MM.1S (cell line): ENCODE data around the gene EIF4EBP3.

ENCODE experiments used
- DNase-seq: peaks from one replicate; pipeline ENCODE4 v3.0.0-alpha.2; 2015
- H2AFZ ChIP-seq: fragments of 300-600 bp; sonication (generic); 2 replicates; pipeline ENCODE4 v1.6.0; 2016; ENCODE audit warnings: antibody characterized with exemption, low read length
- H3F3A ChIP-seq: fragments of 300-600 bp; sonication (generic); 2 replicates; pipeline ENCODE4 v1.6.1; 2016; ENCODE audit warnings: mild to moderate bottlenecking, antibody characterized with exemption, low read length, moderate library complexity, mixed read lengths; ENCODE audit not compliant: insufficient read depth
- H3K27ac ChIP-seq: fragments of 300-600 bp; sonication (generic); 2 replicates; pipeline ENCODE4 v1.5.1; 2016; ENCODE audit warnings: mild to moderate bottlenecking, low read length
- H3K27me3 ChIP-seq: fragments of 300-600 bp; sonication (generic); replicated peaks from 2 replicates; pipeline ENCODE4 v1.6.0; 2016; ENCODE audit warnings: low read length; ENCODE audit not compliant: insufficient read depth
- H3K36me3 ChIP-seq: fragments of 300-600 bp; sonication (generic); replicated peaks from 2 replicates; pipeline ENCODE4 v1.6.1; 2016; ENCODE audit warnings: mild to moderate bottlenecking, low read length, mixed read lengths; ENCODE audit not compliant: insufficient read depth
- H3K4me1 ChIP-seq: fragments of 300-600 bp; sonication (generic); 2 replicates; pipeline ENCODE4 v1.6.1; 2016; ENCODE audit warnings: low read length, mixed read lengths
- H3K4me2 ChIP-seq: fragments of 300-600 bp; sonication (generic); 2 replicates; pipeline ENCODE4 v1.6.0; 2016; ENCODE audit warnings: low read depth, low read length
- H3K4me3 ChIP-seq: fragments of 300-600 bp; sonication (generic); 2 replicates; pipeline ENCODE4 v1.5.1; 2016; ENCODE audit warnings: low read length, mixed read lengths
- H3K79me2 ChIP-seq: fragments of 300-600 bp; sonication (generic); 2 replicates; pipeline ENCODE4 v1.6.1; 2016; ENCODE audit warnings: mixed run types, low read length, mixed read lengths
- H3K9ac ChIP-seq: fragments of 300-600 bp; sonication (generic); 2 replicates; pipeline ENCODE4 v1.6.1; 2016; ENCODE audit warnings: low read length, mixed read lengths
- H3K9me2 ChIP-seq: fragments of 300-600 bp; sonication (generic); replicated peaks from 2 replicates; pipeline ENCODE4 v1.6.1; 2016; ENCODE audit warnings: mild to moderate bottlenecking, low read length, mixed read lengths; ENCODE audit not compliant: insufficient read depth
- H3K9me3 ChIP-seq: fragments of 300-600 bp; sonication (generic); replicated peaks from 2 replicates; pipeline ENCODE4 v1.6.1; 2016; ENCODE audit warnings: mild to moderate bottlenecking, low read length, mixed read lengths; ENCODE audit not compliant: insufficient read depth
- H4K20me1 ChIP-seq: fragments of 300-600 bp; sonication (generic); 2 replicates; pipeline ENCODE4 v1.6.1; 2016; ENCODE audit warnings: mild to moderate bottlenecking, low read length, moderate library complexity, mixed read lengths; ENCODE audit not compliant: insufficient read depth
- CTCF ChIP-seq: fragments of 300-600 bp; sonication (generic); IDR thresholded peaks from 2 replicates; pipeline ENCODE4 v1.5.1; 2016; ENCODE audit warnings: antibody characterized with exemption, low read length, mixed read lengths
- EZH2 ChIP-seq: fragments of 300-600 bp; sonication (generic); optimal IDR thresholded peaks from 2 replicates; pipeline ENCODE3; 2017; ENCODE audit warnings: low read depth, mild to moderate bottlenecking, antibody characterized with exemption, low read length, mixed read lengths
- EZH2phosphoT487 ChIP-seq: fragments of 300-600 bp; sonication (generic); IDR thresholded peaks from 2 replicates; pipeline ENCODE4 v1.6.1; 2018; ENCODE audit warnings: antibody characterized with exemption, low read length

EIF4EBP3 gene

GRCh38 chr5:140547508-140548299 lies at the start of gene EIF4EBP3:
Gene EIF4EBP3 (plus strand): TSS chr5:140547662. CDS start chr5:140547738, 76 bp downstream.
- Histone ChIP-seq H3K9me3 (no peaks in the 10 kb centered on the region), H3K79me2 (peaks cover 8% of the 10 kb centered on the region), H2AFZ (0 out of 2 replicates have a peak within 1 kb of the TSS, but pooled peaks have one; percentile 5), H3K27me3 (no peaks in the 10 kb centered on the region), H3K9ac (peak within 1 kb of the TSS; percentile 12; the same call in 1 of the 2 replicates), H3K9me2 (no peaks in the 10 kb centered on the region), H3K4me1 (0 out of 2 replicates have a peak, but pooled peaks cover 4% of the 10 kb centered on the region), H4K20me1 (no peaks in the 10 kb centered on the region), H3K36me3 (0 out of 2 replicates have a peak, but pooled peaks cover 4% of the 10 kb centered on the region), H3K27ac (no peak within 1 kb of the TSS), H3K4me2 (peak within 1 kb of the TSS; percentile 70), H3F3A (no peaks in the 10 kb centered on the region; the same call in none of the 2 replicates), H3K4me3 (peak within 1 kb of the TSS; percentile 8; the same call in 1 of the 2 replicates)
- DNase-seq: peak; percentile 88
- TF ChIP-seq EZH2phosphoT487 (no peak), CTCF (peak; percentile 52)

- Histone ChIP-seq H3K9me3 (no peaks in the 10 kb centered on the region), H3K9me2 (no peaks in the 10 kb centered on the region), H3F3A (no peaks in the 10 kb centered on the region), H3K4me1 (no peaks in the 10 kb centered on the region), H4K20me1 (no peaks in the 10 kb centered on the region), H2AFZ (no peak overlapping the region), H3K27ac (no peak overlapping the region), H3K79me2 (no peaks in the 10 kb centered on the region), H3K27me3 (no peaks in the 10 kb centered on the region), H3K36me3 (0 out of 2 replicates have a peak, but pooled peaks cover under 1% of the 10 kb centered on the region), H3K4me2 (no peak overlapping the region), H3K9ac (no peak overlapping the region), H3K4me3 (no peak overlapping the region)
- TF ChIP-seq CTCF (no peak), EZH2 (no peak), EZH2phosphoT487 (no peak)
- no peak for DNase-seq
These were observed 49.6 kb upstream of the EIF4EBP3 start for GRCh38 chr5:140497897-140498296.

GRCh38 chr5:140498591-140498990 lies 48.9 kb upstream of the EIF4EBP3 start:
- no peak overlapping the region for H3K4me2 ChIP-seq
- no peak overlapping the region for H3K4me3 ChIP-seq
- H2AFZ ChIP-seq: no peak overlapping the region
- H3K4me1 ChIP-seq: no peaks in the 10 kb centered on the region
- no peak overlapping the region for H3K27ac ChIP-seq
- H3K79me2 ChIP-seq: no peaks in the 10 kb centered on the region
- H3K9me2 ChIP-seq: no peaks in the 10 kb centered on the region
- no peaks in the 10 kb centered on the region for H3K36me3 ChIP-seq
- H3K9me3 ChIP-seq: no peaks in the 10 kb centered on the region
- H4K20me1 ChIP-seq: no peaks in the 10 kb centered on the region
- no peak overlapping the region for H3K9ac ChIP-seq
- TF ChIP-seq EZH2phosphoT487: no peak
- TF ChIP-seq EZH2: no peak
- H3K27me3 ChIP-seq: no peaks in the 10 kb centered on the region
- H3F3A ChIP-seq: no peaks in the 10 kb centered on the region
- DNase-seq: no peak

GRCh38 chr5:140502834-140503233 lies 44.6 kb upstream of the EIF4EBP3 start:
- no peak overlapping the region for H3K4me3 ChIP-seq
- H3K9me2 ChIP-seq: no peaks in the 10 kb centered on the region
- H2AFZ ChIP-seq: no peak overlapping the region
- no peak overlapping the region for H3K4me2 ChIP-seq
- H3K27me3 ChIP-seq: no peaks in the 10 kb centered on the region
- no peaks in the 10 kb centered on the region for H3K4me1 ChIP-seq
- DNase-seq: no peak
- no peaks in the 10 kb centered on the region for H3K79me2 ChIP-seq
- H3K27ac ChIP-seq: no peak overlapping the region
- H3K9me3 ChIP-seq: no peaks in the 10 kb centered on the region
- no peaks in the 10 kb centered on the region for H3F3A ChIP-seq
- no peaks in the 10 kb centered on the region for H4K20me1 ChIP-seq
- H3K36me3 ChIP-seq: peaks cover 9% of the 10 kb centered on the region; the same call in 1 of the 2 replicates
- no peak for TF ChIP-seq CTCF
- TF ChIP-seq EZH2: no peak
- no peak for TF ChIP-seq EZH2phosphoT487
- no peak overlapping the region for H3K9ac ChIP-seq
